Chondrocyte (in vitro differentiated cells): ENCODE results near the gene WSB2. TPM values are rescaled to one million over a fixed set of nuclear protein-coding genes. Genes with fewer than 3 reads are reported as not detected.

Source experiments
- DNase-seq: peaks from one replicate; pipeline ENCODE4 v3.0.0; 2021; ENCODE audit warnings: mixed read lengths, low spot score
- H3K27ac Mint-ChIP-seq: one replicate; pipeline ENCODE4 v1.8.0; 2021; ENCODE audit warnings: mild to moderate bottlenecking, moderate library complexity, mixed read lengths; ENCODE audit not compliant: unreplicated experiment
- H3K27me3 Mint-ChIP-seq: 2 replicates; pipeline ENCODE4 v1.8.0; 2021; ENCODE audit warnings: low read depth, mixed read lengths
- H3K36me3 Mint-ChIP-seq: 2 replicates; pipeline ENCODE4 v1.8.0; 2021; ENCODE audit warnings: low read depth, mixed read lengths
- H3K4me1 Mint-ChIP-seq: 2 replicates; pipeline ENCODE4 v1.8.0; 2021; ENCODE audit warnings: low read depth, mild to moderate bottlenecking, mixed read lengths
- H3K4me3 Mint-ChIP-seq: one replicate; pipeline ENCODE4 v1.8.0; 2021; ENCODE audit warnings: mild to moderate bottlenecking, moderate library complexity, mixed read lengths; ENCODE audit not compliant: unreplicated experiment
- H3K9me3 Mint-ChIP-seq: 2 replicates; pipeline ENCODE4 v1.8.0; 2021; ENCODE audit warnings: low read depth, mixed read lengths
- CTCF ChIP-seq: fragments of 200-600 bp; sonication (generic); IDR thresholded peaks from 2 replicates; pipeline ENCODE4 v1.5.0; 2021; ENCODE audit warnings: antibody characterized with exemption, mild to moderate bottlenecking, moderate library complexity
- total RNA-seq: library from RNA; stranded (reverse); gene quantifications from 3 replicates; pipeline ENCODE4 v1.2.1, GENCODE V29; 2021

Gene WSB2
- total RNA-seq, 1 donor from 2014 or later, result 124 TPM

GRCh38 chr12:118033902-118034301 lies 27.1 kb downstream of the WSB2 start:
- no peak for DNase-seq
- Mint-ChIP-seq H3K4me3 (no peak overlapping the region), H3K4me1 (no peaks in the 10 kb centered on the region), H3K9me3 (no peaks in the 10 kb centered on the region), H3K27ac (no peak overlapping the region), H3K36me3 (peaks cover 37% of the 10 kb centered on the region), H3K27me3 (no peaks in the 10 kb centered on the region)
- no peak for TF ChIP-seq CTCF

- no peak for DNase-seq
- Mint-ChIP-seq H3K27ac (no peak overlapping the region), H3K36me3 (peaks cover 39% of the 10 kb centered on the region), H3K27me3 (no peaks in the 10 kb centered on the region), H3K4me1 (no peaks in the 10 kb centered on the region), H3K4me3 (no peak overlapping the region), H3K9me3 (no peaks in the 10 kb centered on the region)
- no peak for TF ChIP-seq CTCF
These were observed 27.7 kb downstream of the WSB2 start for GRCh38 chr12:118033323-118033722.

- H3K4me3 Mint-ChIP-seq, result no peak overlapping the region
- no peaks in the 10 kb centered on the region for H3K4me1 Mint-ChIP-seq
- H3K9me3 Mint-ChIP-seq, result no peaks in the 10 kb centered on the region
- no peak for DNase-seq
- H3K36me3 Mint-ChIP-seq, result peaks cover 39% of the 10 kb centered on the region
- no peak for TF ChIP-seq CTCF
- no peaks in the 10 kb centered on the region for H3K27me3 Mint-ChIP-seq
- H3K27ac Mint-ChIP-seq, result no peak overlapping the region
These were observed 28.8 kb downstream of the WSB2 start for GRCh38 chr12:118032188-118032587.

GRCh38 chr12:118029166-118029565 lies 31.8 kb downstream of the WSB2 start:
- no peak for TF ChIP-seq CTCF
- Mint-ChIP-seq H3K9me3 (no peaks in the 10 kb centered on the region), H3K27ac (no peak overlapping the region), H3K4me3 (no peak overlapping the region), H3K36me3 (peaks cover 26% of the 10 kb centered on the region), H3K4me1 (no peaks in the 10 kb centered on the region), H3K27me3 (no peaks in the 10 kb centered on the region)
- DNase-seq, result peak; percentile 27

- H3K27ac Mint-ChIP-seq, result no peak overlapping the region
- peaks cover 22% of the 10 kb centered on the region for H3K36me3 Mint-ChIP-seq
- no peaks in the 10 kb centered on the region for H3K9me3 Mint-ChIP-seq
- H3K4me1 Mint-ChIP-seq, result no peaks in the 10 kb centered on the region
- no peak overlapping the region for H3K4me3 Mint-ChIP-seq
- TF ChIP-seq CTCF, result no peak
- no peaks in the 10 kb centered on the region for H3K27me3 Mint-ChIP-seq
- DNase-seq, result peak; percentile 22
These were observed 35.8 kb downstream of the WSB2 start for GRCh38 chr12:118025168-118025567.
